GM12874 (cell line): ENCODE results near the gene SUSD4.

ENCODE experiments used
- CTCF ChIP-seq: IDR thresholded peaks from 2 replicates; pipeline ENCODE4 v1.5.1; 2011; ENCODE audit warnings: low read depth, mild to moderate bottlenecking, control low read depth, low read length, moderate library complexity; ENCODE audit not compliant: insufficient read depth

SUSD4 gene

GRCh38 chr1:223258751-223259198 is 105.2 kb downstream of the SUSD4 start:
- no peak for TF ChIP-seq CTCF

GRCh38 chr1:223257856-223258550 is 106.0 kb downstream of the SUSD4 start:
- no peak for TF ChIP-seq CTCF

- TF ChIP-seq CTCF, result no peak
These were observed 107.9 kb downstream of the SUSD4 start for GRCh38 chr1:223256034-223256433.

- no peak for TF ChIP-seq CTCF
These were observed 110.1 kb downstream of the SUSD4 start for GRCh38 chr1:223253916-223254315.

GRCh38 chr1:223250632-223251015 is 113.4 kb downstream of the SUSD4 start:
- TF ChIP-seq CTCF, result no peak

- no peak for TF ChIP-seq CTCF
These were observed 113.9 kb downstream of the SUSD4 start for GRCh38 chr1:223249854-223250631.

GRCh38 chr1:223248770-223249140 is 115.2 kb downstream of the SUSD4 start:
- TF ChIP-seq CTCF, result no peak
